WTC11 (cell line): Measurements from ENCODE around the gene SPRY1.

Experiments used
- ATF1 ChIP-seq: sonication (generic); formaldehyde crosslinking; IDR thresholded peaks from 2 replicates; pipeline ENCODE4 v1.8.1; 2023; ENCODE audit warnings: mild to moderate bottlenecking, moderate library complexity, missing genetic modification reagents
- CBFB ChIP-seq: sonication (generic); formaldehyde crosslinking; IDR thresholded peaks from 2 replicates; pipeline ENCODE4 v1.8.1; 2022; ENCODE audit warnings: mild to moderate bottlenecking, low read depth, missing genetic modification reagents
- CREB1 ChIP-seq: sonication (generic); formaldehyde crosslinking; IDR thresholded peaks from 2 replicates; pipeline ENCODE4 v1.8.0; 2023; ENCODE audit warnings: mild to moderate bottlenecking, missing genetic modification reagents
- CTCF ChIP-seq: fragments of 200-600 bp; IDR thresholded peaks from 2 replicates; pipeline ENCODE4 v1.8.0; 2022; ENCODE audit warnings: antibody characterized with exemption
- E2F4 ChIP-seq: sonication (generic); formaldehyde crosslinking; IDR thresholded peaks from 2 replicates; pipeline ENCODE4 v1.8.1; 2022; ENCODE audit warnings: low read depth, mild to moderate bottlenecking, moderate library complexity, missing genetic modification reagents, borderline replicate concordance
- ERG ChIP-seq: fragments of 250-450 bp; sonication (Bioruptor Pico); IDR thresholded peaks from 2 replicates; pipeline ENCODE4 v1.8.0; 2021; ENCODE audit warnings: mild to moderate bottlenecking
- ESRRA ChIP-seq: sonication (generic); formaldehyde crosslinking; IDR thresholded peaks from 2 replicates; pipeline ENCODE4 v1.8.1; 2022; ENCODE audit warnings: mild to moderate bottlenecking, missing genetic modification reagents, borderline replicate concordance
- KAT7 ChIP-seq: sonication (generic); formaldehyde crosslinking; IDR thresholded peaks from 2 replicates; pipeline ENCODE4 v1.8.1; 2023; ENCODE audit warnings: missing genetic modification reagents, mild to moderate bottlenecking, borderline replicate concordance
- RELA ChIP-seq: sonication (generic); formaldehyde crosslinking; IDR thresholded peaks from 2 replicates; pipeline ENCODE4 v1.8.1; 2022; ENCODE audit warnings: missing genetic modification reagents, mild to moderate bottlenecking, borderline replicate concordance
- USF2 ChIP-seq: sonication (generic); formaldehyde crosslinking; IDR thresholded peaks from 2 replicates; pipeline ENCODE4 v1.8.1; 2023; ENCODE audit warnings: mild to moderate bottlenecking, missing genetic modification reagents, moderate library complexity
- ZBTB43 ChIP-seq: sonication (generic); formaldehyde crosslinking; IDR thresholded peaks from 2 replicates; pipeline ENCODE4 v1.8.1; 2023; ENCODE audit warnings: mild to moderate bottlenecking, missing genetic modification reagents

- TF ChIP-seq CTCF (no peak), CREB1 (CRISPR knock-in tag) (no peak), ATF1 (CRISPR knock-in tag) (no peak), RELA (CRISPR knock-in tag) (no peak), ERG (CRISPR knock-in tag) (no peak), USF2 (CRISPR knock-in tag) (no peak), KAT7 (CRISPR knock-in tag) (no peak), ZBTB43 (CRISPR knock-in tag) (no peak), E2F4 (CRISPR knock-in tag) (no peak), ESRRA (CRISPR knock-in tag) (no peak), CBFB (no peak)
Measured at GRCh38 chr4:123359449-123360315, 36.9 kb upstream of the SPRY1 start.
